GM19467 (cell line): Measurements from ENCODE around the gene GATAD2B.
"Not testable (repeated sequence)": the region's sequence is repeated elsewhere in the genome, so short reads cannot be mapped to it uniquely, and the experiment has no call there.

ENCODE experiments used
- ATAC-seq: cut with Tn5 transposase; IDR thresholded peaks from one replicate; pipeline ENCODE4 v1.9.1; 2021; ENCODE audit warnings: mild to moderate bottlenecking, moderate library complexity; ENCODE audit not compliant: unreplicated experiment

The GATAD2B gene

GRCh38 chr1:153768316-153769181 is 154.2 kb downstream of the GATAD2B start:
- no peak for ATAC-seq

GRCh38 chr1:153767519-153767918 is 155.3 kb downstream of the GATAD2B start:
- no peak for ATAC-seq

GRCh38 chr1:153766663-153767062 is 156.1 kb downstream of the GATAD2B start:
- ATAC-seq: not testable (repeated sequence)

- no peak for ATAC-seq
Observed at GRCh38 chr1:153764310-153764709, 158.5 kb downstream of the GATAD2B start.

DNA sequence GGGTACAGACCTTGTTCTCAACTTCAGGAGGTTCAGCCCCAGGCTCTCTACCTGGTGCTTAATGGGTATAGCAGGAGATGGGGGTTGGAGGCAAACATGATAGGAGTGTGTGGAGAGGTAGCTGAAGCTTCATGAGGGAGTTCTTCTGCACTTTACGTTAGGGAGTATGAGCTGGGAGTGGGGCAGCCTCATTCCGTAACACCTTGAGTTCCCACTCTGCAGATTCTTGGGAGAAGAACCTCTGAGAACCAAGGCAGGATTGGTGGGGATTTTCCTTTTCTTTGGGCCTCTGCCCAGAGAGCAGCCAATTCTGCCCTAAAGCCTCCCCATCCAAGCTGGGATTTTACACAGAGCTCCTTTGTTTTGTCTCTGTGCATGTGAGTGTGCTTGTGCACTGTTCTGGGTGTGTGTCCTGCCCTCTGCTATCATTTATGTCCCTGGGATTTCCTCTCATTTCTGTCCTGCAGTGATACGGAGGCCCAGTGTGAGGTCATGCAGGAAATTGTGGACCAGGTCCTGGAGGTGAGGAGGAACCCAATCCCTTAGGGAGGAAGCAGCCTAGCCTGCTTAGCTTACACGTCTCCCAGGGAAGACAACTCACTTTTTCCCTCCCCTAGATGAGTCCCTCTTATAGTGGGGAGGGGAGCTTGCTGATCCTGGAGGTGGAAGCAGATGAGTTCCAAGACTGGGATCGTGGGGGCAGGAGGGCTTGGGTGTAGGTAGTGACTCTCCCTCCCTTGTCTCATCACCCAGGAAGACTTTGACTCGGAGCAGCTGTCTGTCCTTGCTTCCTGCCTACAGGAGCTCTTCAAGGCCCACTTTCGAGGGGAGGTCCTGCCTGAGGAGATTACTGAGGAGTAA is 159.2 kb downstream of the GATAD2B start:
- no peak for ATAC-seq

DNA sequence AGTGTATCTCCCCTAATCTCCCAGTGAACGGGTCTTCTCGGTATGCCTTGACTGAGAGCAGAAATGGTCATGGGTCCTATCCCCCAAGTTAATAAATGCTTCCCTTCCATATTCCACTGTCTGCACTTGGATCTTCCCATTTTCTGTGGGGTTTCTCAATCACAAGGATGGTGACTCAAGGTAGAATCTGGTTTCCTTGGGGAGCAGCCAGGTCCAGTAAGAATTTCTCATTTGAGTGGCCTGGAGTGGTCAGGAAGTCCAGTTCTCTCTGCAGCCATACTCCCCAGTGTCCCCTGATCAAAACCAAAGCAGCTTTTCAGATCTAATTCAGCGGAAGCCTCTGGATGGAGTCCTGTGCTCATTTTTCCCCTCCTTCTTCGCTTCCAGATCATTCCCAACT is 162.3 kb downstream of the GATAD2B start:
- no peak for ATAC-seq
